GM21717 (cell line): ENCODE measurements around the gene DYNC1LI2.
A peak's percentile ranks its signal among the peaks of the same experiment; 100 is the strongest.
"Not testable (repeated sequence)": the region's sequence is repeated elsewhere in the genome, so short reads cannot be mapped to it uniquely, and the experiment has no call there.

Experiments
- ATAC-seq: cut with Tn5 transposase; IDR thresholded peaks from one replicate; pipeline ENCODE4 v1.9.1; 2021; ENCODE audit warnings: mild to moderate bottlenecking, moderate library complexity; ENCODE audit not compliant: unreplicated experiment

DYNC1LI2 gene

GRCh38 chr16:66698046-66698445, 53.4 kb downstream of the DYNC1LI2 start:
- no peak for ATAC-seq

- peak; percentile 84 for ATAC-seq
Measured at GRCh38 chr16:66696669-66697630, 54.5 kb downstream of the DYNC1LI2 start, which contains the start of gene CMTM4. Gene CMTM4, minus strand, starts transcription at chr16:66696743. Its CDS starts 218 bp downstream, at chr16:66696525.

- ATAC-seq: peak; percentile 37
Measured at GRCh38 chr16:66695935-66696668, 55.3 kb downstream of the DYNC1LI2 start.

- no peak for ATAC-seq
Measured at GRCh38 chr16:66695471-66695934, 55.9 kb downstream of the DYNC1LI2 start.

- no peak for ATAC-seq
Measured at GRCh38 chr16:66693149-66693548, 58.3 kb downstream of the DYNC1LI2 start.

- ATAC-seq: no peak
Measured at GRCh38 chr16:66692341-66692740, 59.1 kb downstream of the DYNC1LI2 start.

- ATAC-seq: no peak
Measured at GRCh38 chr16:66691234-66691633, 60.2 kb downstream of the DYNC1LI2 start.

GRCh38 chr16:66690106-66690847, 61.1 kb downstream of the DYNC1LI2 start:
- ATAC-seq: no peak

- no peak for ATAC-seq
Measured at GRCh38 chr16:66689282-66689681, 62.1 kb downstream of the DYNC1LI2 start.

- no peak for ATAC-seq
Measured at GRCh38 chr16:66687906-66688625, 63.3 kb downstream of the DYNC1LI2 start.

GRCh38 chr16:66685501-66686115, 65.8 kb downstream of the DYNC1LI2 start:
- ATAC-seq: not testable (repeated sequence)

- no peak for ATAC-seq
Measured at GRCh38 chr16:66682271-66682670, 69.1 kb downstream of the DYNC1LI2 start.

GRCh38 chr16:66681676-66682075, 69.7 kb downstream of the DYNC1LI2 start:
- ATAC-seq: no peak

GRCh38 chr16:66678337-66678736, 73.1 kb downstream of the DYNC1LI2 start:
- no peak for ATAC-seq

- no peak for ATAC-seq
Measured at GRCh38 chr16:66677836-66678235, 73.6 kb downstream of the DYNC1LI2 start.

- ATAC-seq: no peak
Measured at GRCh38 chr16:66677179-66677578, 74.2 kb downstream of the DYNC1LI2 start.

GRCh38 chr16:66676599-66676998, 74.8 kb downstream of the DYNC1LI2 start:
- no peak for ATAC-seq

- no peak for ATAC-seq
Measured at GRCh38 chr16:66673691-66674090, 77.7 kb downstream of the DYNC1LI2 start.
